Astrocyte (in vitro differentiated cells and primary cell): ENCODE data around the gene GPC5.

ENCODE experiments used
- CTCF ChIP-seq: IDR thresholded peaks from 2 replicates; pipeline ENCODE4 v1.5.1; 2011; ENCODE audit warnings: low read depth, mild to moderate bottlenecking, inconsistent platforms, low read length, moderate library complexity; ENCODE audit not compliant: insufficient read depth
- EZH2 ChIP-seq: IDR thresholded peaks from 2 replicates; pipeline ENCODE4 v1.6.1; 2012; ENCODE audit warnings: mild to moderate bottlenecking, low read length, inconsistent platforms; ENCODE audit not compliant: insufficient read depth

GRCh38 chr13:91660076-91660415 lies 261.6 kb downstream of the GPC5 start:
- TF ChIP-seq CTCF: no peak
- no peak for TF ChIP-seq EZH2
